HEK293 (cell line): ENCODE measurements around the gene DCAF8.
A peak's percentile ranks its signal among the peaks of the same experiment; 100 is the strongest.

Experiments used
- CTCF ChIA-PET: fragments of 350-600 bp; formaldehyde crosslinking; extraction: SDS; loops from one replicate; lab custom pipeline; 2021; ENCODE audit warnings: antibody characterized with exemption; lab: Yijun Ruan, JAX
- POLR2A ChIA-PET: fragments of 300-600 bp; formaldehyde crosslinking; extraction: SDS; loops from one replicate; lab custom pipeline; 2020; ENCODE audit warnings: antibody characterized with exemption, inconsistent platforms; lab: Yijun Ruan, JAX
- H3K27ac ChIP-seq: fragments of 200-500 bp; sonication (Bioruptor generic); 2 replicates; pipeline ENCODE4 v1.5.1; 2014; ENCODE audit warnings: low read depth, low read length, control low read depth, inconsistent platforms; ENCODE audit errors: extremely low read depth
- H3K36me3 ChIP-seq, 2 experiments: fragments of 200-500 bp in 1 of 2; sonication (Bioruptor generic) in 1 of 2; 1 replicate in 1 of 2; 2 replicates in 1 of 2; pipeline ENCODE4 v1.5.1; 2014 to 2017; ENCODE audit warnings: inconsistent platforms in 2 of 2, low read length in 2 of 2; ENCODE audit not compliant: control insufficient read depth in 2 of 2, insufficient read depth in 1 of 2
- H3K4me1 ChIP-seq: fragments of 200-500 bp; sonication (Bioruptor generic); 2 replicates; pipeline ENCODE4 v1.5.1; 2014; ENCODE audit warnings: mild to moderate bottlenecking, low read length, inconsistent platforms; ENCODE audit not compliant: control insufficient read depth, insufficient read depth
- H3K4me3 ChIP-seq: 2 replicates; pipeline ENCODE4 v1.5.1; 2011; ENCODE audit warnings: low read depth, mild to moderate bottlenecking, control low read depth, low read length, moderate library complexity
- H3K9me3 ChIP-seq: fragments of 200-500 bp; sonication (Bioruptor generic); 2 replicates; pipeline ENCODE4 v1.5.1; 2014; ENCODE audit warnings: low read depth, low read length, inconsistent platforms; ENCODE audit not compliant: control insufficient read depth, insufficient read depth
- BCL6B ChIP-seq: fragments of 450-650 bp; formaldehyde crosslinking; IDR thresholded peaks from 2 replicates; pipeline ENCODE4 v1.5.1; 2017; ENCODE audit warnings: missing biosample characterization, missing genetic modification characterization
- EGR2 ChIP-seq: fragments of 450-650 bp; formaldehyde crosslinking; IDR thresholded peaks from 2 replicates; pipeline ENCODE4 v1.5.1; 2016; ENCODE audit warnings: low read depth, missing biosample characterization, missing genetic modification characterization
- IKZF3 ChIP-seq: fragments of 450-650 bp; IDR thresholded peaks from 2 replicates; pipeline ENCODE4 v1.5.0; 2018; ENCODE audit warnings: missing biosample characterization, mild to moderate bottlenecking, missing genetic modification characterization, moderate library complexity
- ZBTB48 ChIP-seq: fragments of 450-650 bp; formaldehyde crosslinking; IDR thresholded peaks from 2 replicates; pipeline ENCODE4 v1.5.1; 2016; ENCODE audit warnings: missing biosample characterization, missing genetic modification characterization
- ZNF132 ChIP-seq: fragments of 450-650 bp; formaldehyde crosslinking; IDR thresholded peaks from 2 replicates; pipeline ENCODE4 v1.5.1; 2017; ENCODE audit warnings: missing biosample characterization, missing genetic modification characterization, borderline replicate concordance
- ZNF146 ChIP-seq: fragments of 450-650 bp; formaldehyde crosslinking; IDR thresholded peaks from 2 replicates; pipeline ENCODE4 v1.5.1; 2016; ENCODE audit warnings: missing biosample characterization, missing genetic modification characterization
- ZNF169 ChIP-seq: fragments of 450-650 bp; formaldehyde crosslinking; IDR thresholded peaks from 2 replicates; pipeline ENCODE4 v1.5.1; 2016; ENCODE audit warnings: missing biosample characterization, missing genetic modification characterization
- ZNF239 ChIP-seq: fragments of 450-650 bp; formaldehyde crosslinking; IDR thresholded peaks from 2 replicates; pipeline ENCODE4 v1.5.1; 2016; ENCODE audit warnings: missing biosample characterization, missing genetic modification characterization
- ZNF280C ChIP-seq: fragments of 450-650 bp; formaldehyde crosslinking; IDR thresholded peaks from 2 replicates; pipeline ENCODE4 v1.5.1; 2016; ENCODE audit warnings: missing biosample characterization, missing genetic modification characterization
- ZNF404 ChIP-seq: fragments of 450-650 bp; formaldehyde crosslinking; IDR thresholded peaks from 2 replicates; pipeline ENCODE4 v1.5.1; 2017; ENCODE audit warnings: missing biosample characterization, missing genetic modification characterization
- ZNF513 ChIP-seq: fragments of 450-650 bp; IDR thresholded peaks from 2 replicates; pipeline ENCODE4 v1.5.1; 2018; ENCODE audit warnings: missing biosample characterization, missing genetic modification characterization
- ZNF76 ChIP-seq: fragments of 450-650 bp; formaldehyde crosslinking; IDR thresholded peaks from 2 replicates; pipeline ENCODE4; 2016; ENCODE audit warnings: low read depth, missing biosample characterization, missing genetic modification characterization, borderline replicate concordance
- ZNF830 ChIP-seq: fragments of 450-650 bp; IDR thresholded peaks from 2 replicates; pipeline ENCODE4 v1.5.0; 2018; ENCODE audit warnings: missing biosample characterization, missing genetic modification characterization, low read depth, mild to moderate bottlenecking, moderate library complexity
- ZSCAN4 ChIP-seq: fragments of 450-650 bp; formaldehyde crosslinking; IDR thresholded peaks from 2 replicates; pipeline ENCODE4 v1.5.1; 2017; ENCODE audit warnings: missing biosample characterization, missing genetic modification characterization
- ZSCAN5A ChIP-seq: fragments of 450-650 bp; formaldehyde crosslinking; IDR thresholded peaks from 2 replicates; pipeline ENCODE4 v1.5.1; 2016; ENCODE audit warnings: missing biosample characterization, missing genetic modification characterization

Gene DCAF8

GRCh38 chr1:160239582-160240299 is 22.6 kb downstream of the DCAF8 start:
- Histone ChIP-seq H3K27ac (no peak overlapping the region), H3K9me3 (no peaks in the 10 kb centered on the region), H3K4me3 (no peak overlapping the region), H3K36me3 (peaks cover 29 to 89% of the 10 kb centered on the region in 2 experiments), H3K4me1 (peaks cover 11% of the 10 kb centered on the region)
- TF ChIP-seq ZNF239 (tag by site-specific recombination): no peak
- no peak for TF ChIP-seq EGR2 (tag by site-specific recombination)
- no peak for TF ChIP-seq ZNF830 (tag by site-specific recombination)
- no peak for TF ChIP-seq ZNF76
- TF ChIP-seq IKZF3 (tag by site-specific recombination): no peak
- TF ChIP-seq BCL6B (tag by site-specific recombination): no peak
- TF ChIP-seq ZNF146 (tag by site-specific recombination): no peak
- no peak for TF ChIP-seq ZNF280C (tag by site-specific recombination)
- peak; percentile 92 for TF ChIP-seq ZNF513 (tag by site-specific recombination)
- POLR2A ChIA-PET: no interaction called here
- CTCF ChIA-PET: interaction anchor here (0.6 to 4.7 kb wide), 8 partner anchors 12 to 154 kb away, joined by 3 to 28 read pairs (median 5); no protein-coding TSS in a partner anchor

GRCh38 chr1:160238408-160238807 is 23.9 kb downstream of the DCAF8 start:
- CTCF ChIA-PET: interaction anchor here (0.7 to 1.8 kb wide), 4 partner anchors 9 to 45 kb away, joined by 3 to 6 read pairs (median 4); no protein-coding TSS in a partner anchor
- H3K4me3 ChIP-seq: no peak overlapping the region
- peaks cover 36 to 97% of the 10 kb centered on the region in 2 experiments for H3K36me3 ChIP-seq
- H3K27ac ChIP-seq: no peak overlapping the region
- no peak for TF ChIP-seq ZSCAN4 (tag by site-specific recombination)
- TF ChIP-seq ZNF169 (tag by site-specific recombination): no peak
- no peak for TF ChIP-seq ZNF132
- no peak for TF ChIP-seq ZSCAN5A (tag by site-specific recombination)
- peak; percentile 37; the same call in 1 of the 2 replicates for TF ChIP-seq ZBTB48
- TF ChIP-seq ZNF404 (tag by site-specific recombination): no peak
- POLR2A ChIA-PET: no interaction called here
- H3K4me1 ChIP-seq: no peaks in the 10 kb centered on the region
- no peaks in the 10 kb centered on the region for H3K9me3 ChIP-seq
